ENCODE data around the gene LGSN.
"Not testable (repeated sequence)": the region's sequence is repeated elsewhere in the genome, so short reads cannot be mapped to it uniquely, and the experiment has no call there.

LGSN gene

GRCh38 chr6:63245909-63246308 is 73.9 kb downstream of the LGSN start:
- TF ChIP-seq CTCF (IDR thresholded peaks at IDR 0.05; ENCODE audit: control insufficient read depth, extremely low read depth, insufficient read depth): no peak
- H3K4me3 ChIP-seq (ENCODE audit: low read depth, low read length): no peak overlapping the region
- DNase-seq (ENCODE audit: low read depth): no peak

GRCh38 chr6:63245420-63245819 is 74.4 kb downstream of the LGSN start:
- no peak for DNase-seq (ENCODE audit: low read depth)
- no peak overlapping the region for H3K4me3 ChIP-seq (ENCODE audit: low read depth, low read length)
- TF ChIP-seq CTCF (IDR thresholded peaks at IDR 0.05; ENCODE audit: control insufficient read depth, extremely low read depth, insufficient read depth): no peak

- no peak for TF ChIP-seq CTCF (IDR thresholded peaks at IDR 0.05; ENCODE audit: control insufficient read depth, extremely low read depth, insufficient read depth)
- no peak overlapping the region for H3K4me3 ChIP-seq (ENCODE audit: low read depth, low read length)
- DNase-seq (ENCODE audit: low read depth): no peak
These were observed 83.4 kb downstream of the LGSN start for GRCh38 chr6:63236398-63236817.

- not testable (repeated sequence) for DNase-seq (ENCODE audit: low read depth); H3K4me3 ChIP-seq (ENCODE audit: low read depth, low read length)
These were observed 89.3 kb downstream of the LGSN start for GRCh38 chr6:63230511-63230910.

GRCh38 chr6:63230027-63230426 is 89.8 kb downstream of the LGSN start:
- DNase-seq (ENCODE audit: low read depth); H3K4me3 ChIP-seq (ENCODE audit: low read depth, low read length): not testable (repeated sequence)

GRCh38 chr6:63227928-63228894 is 91.6 kb downstream of the LGSN start:
- not testable (repeated sequence) for H3K4me3 ChIP-seq (ENCODE audit: low read depth, low read length); DNase-seq (ENCODE audit: low read depth)

- DNase-seq (ENCODE audit: low read depth); H3K4me3 ChIP-seq (ENCODE audit: low read depth, low read length): not testable (repeated sequence)
These were observed 93.8 kb downstream of the LGSN start for GRCh38 chr6:63225987-63226386.
